ENCODE measurements around the gene KCNQ1OT1.

- TF ChIP-seq CTCF (IDR thresholded peaks at IDR 0.05) (no peak), POLR2AphosphoS5 (IDR thresholded peaks at IDR 0.05) (no peak), POLR2A (IDR thresholded peaks at IDR 0.05) (no peak), EP300 (IDR thresholded peaks at IDR 0.05) (no peak)
These were observed 13.3 kb upstream of the KCNQ1OT1 start for GRCh38 chr11:2713094-2713493.
